ENCODE results near the gene IFNGR1.

The IFNGR1 gene

DNA sequence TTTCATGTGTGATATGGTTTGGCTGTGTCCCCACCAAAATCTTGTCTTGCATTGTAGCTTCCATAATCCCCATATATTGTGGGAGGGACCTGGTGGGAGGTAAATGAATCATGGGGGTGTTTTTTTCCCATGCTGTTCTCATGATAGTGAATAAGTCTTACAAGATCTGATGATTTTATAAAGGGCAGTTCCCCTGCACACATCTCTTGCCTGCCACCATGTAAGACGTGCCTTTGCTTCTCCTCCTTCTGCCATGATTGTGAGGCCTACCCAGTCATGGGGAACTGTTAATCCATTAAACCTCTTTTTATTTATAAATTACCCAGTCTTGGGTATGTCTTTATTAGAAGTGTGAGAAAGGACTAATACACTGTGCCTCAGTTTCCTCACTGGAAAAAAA lies 41.6 kb downstream of the IFNGR1 start:
- no peak overlapping the region for H3K4me3 ChIP-seq (ENCODE audit: low read length)
- DNase-seq (ENCODE audit: low read depth): no peak
- TF ChIP-seq, protein P1, sequence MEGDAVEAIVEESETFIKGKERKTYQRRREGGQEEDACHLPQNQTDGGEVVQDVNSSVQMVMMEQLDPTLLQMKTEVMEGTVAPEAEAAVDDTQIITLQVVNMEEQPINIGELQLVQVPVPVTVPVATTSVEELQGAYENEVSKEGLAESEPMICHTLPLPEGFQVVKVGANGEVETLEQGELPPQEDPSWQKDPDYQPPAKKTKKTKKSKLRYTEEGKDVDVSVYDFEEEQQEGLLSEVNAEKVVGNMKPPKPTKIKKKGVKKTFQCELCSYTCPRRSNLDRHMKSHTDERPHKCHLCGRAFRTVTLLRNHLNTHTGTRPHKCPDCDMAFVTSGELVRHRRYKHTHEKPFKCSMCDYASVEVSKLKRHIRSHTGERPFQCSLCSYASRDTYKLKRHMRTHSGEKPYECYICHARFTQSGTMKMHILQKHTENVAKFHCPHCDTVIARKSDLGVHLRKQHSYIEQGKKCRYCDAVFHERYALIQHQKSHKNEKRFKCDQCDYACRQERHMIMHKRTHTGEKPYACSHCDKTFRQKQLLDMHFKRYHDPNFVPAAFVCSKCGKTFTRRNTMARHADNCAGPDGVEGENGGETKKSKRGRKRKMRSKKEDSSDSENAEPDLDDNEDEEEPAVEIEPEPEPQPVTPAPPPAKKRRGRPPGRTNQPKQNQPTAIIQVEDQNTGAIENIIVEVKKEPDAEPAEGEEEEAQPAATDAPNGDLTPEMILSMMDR (conservative IDR thresholded peaks at IDR 0.05; ENCODE audit: low read length): no peak

DNA sequence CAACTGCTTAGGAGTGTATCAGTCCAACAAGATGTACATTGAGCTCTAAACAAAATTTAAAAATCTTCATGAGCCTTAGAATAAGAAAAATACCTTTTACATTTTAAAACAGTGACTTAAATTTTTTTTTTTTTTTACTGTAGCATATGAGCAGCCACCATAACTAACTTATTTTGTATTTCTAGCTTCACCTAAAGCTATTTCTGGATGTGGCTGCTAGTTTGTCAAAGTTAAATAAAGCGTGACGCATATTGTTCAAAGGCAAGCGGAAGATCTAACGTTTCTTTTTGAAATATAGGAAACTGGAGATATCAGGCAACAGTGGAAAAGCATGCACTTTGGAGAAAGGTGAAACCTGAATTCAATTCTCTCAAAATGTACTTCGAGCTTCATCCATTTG lies 42.5 kb downstream of the IFNGR1 start:
- TF ChIP-seq, protein P1 (conservative IDR thresholded peaks at IDR 0.05; ENCODE audit: low read length): no peak
- H3K4me3 ChIP-seq (ENCODE audit: low read length): no peak overlapping the region
- no peak for DNase-seq (ENCODE audit: low read depth)

DNA sequence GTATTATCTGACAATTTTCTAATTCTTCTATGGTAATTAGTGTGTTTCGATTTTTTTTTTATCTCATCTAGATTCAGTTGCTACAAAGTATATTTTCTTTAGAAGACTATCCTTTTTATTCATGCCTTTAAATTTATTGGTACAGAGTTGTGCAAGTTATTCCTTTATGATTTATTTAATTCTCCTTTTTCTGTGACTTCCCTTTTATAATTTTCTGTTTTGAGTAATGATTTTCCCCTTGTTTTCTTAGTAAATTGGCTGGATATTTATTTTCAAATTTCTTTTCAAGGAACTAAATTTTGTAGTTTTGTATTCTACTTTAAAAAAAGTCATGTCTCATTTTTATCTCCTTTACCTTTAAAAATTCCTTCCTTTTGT lies 43.3 kb downstream of the IFNGR1 start:
- TF ChIP-seq, protein P1 (conservative IDR thresholded peaks at IDR 0.05; ENCODE audit: low read length): no peak
- no peak for DNase-seq (ENCODE audit: low read depth)
- H3K4me3 ChIP-seq (ENCODE audit: low read length): no peak overlapping the region

DNA sequence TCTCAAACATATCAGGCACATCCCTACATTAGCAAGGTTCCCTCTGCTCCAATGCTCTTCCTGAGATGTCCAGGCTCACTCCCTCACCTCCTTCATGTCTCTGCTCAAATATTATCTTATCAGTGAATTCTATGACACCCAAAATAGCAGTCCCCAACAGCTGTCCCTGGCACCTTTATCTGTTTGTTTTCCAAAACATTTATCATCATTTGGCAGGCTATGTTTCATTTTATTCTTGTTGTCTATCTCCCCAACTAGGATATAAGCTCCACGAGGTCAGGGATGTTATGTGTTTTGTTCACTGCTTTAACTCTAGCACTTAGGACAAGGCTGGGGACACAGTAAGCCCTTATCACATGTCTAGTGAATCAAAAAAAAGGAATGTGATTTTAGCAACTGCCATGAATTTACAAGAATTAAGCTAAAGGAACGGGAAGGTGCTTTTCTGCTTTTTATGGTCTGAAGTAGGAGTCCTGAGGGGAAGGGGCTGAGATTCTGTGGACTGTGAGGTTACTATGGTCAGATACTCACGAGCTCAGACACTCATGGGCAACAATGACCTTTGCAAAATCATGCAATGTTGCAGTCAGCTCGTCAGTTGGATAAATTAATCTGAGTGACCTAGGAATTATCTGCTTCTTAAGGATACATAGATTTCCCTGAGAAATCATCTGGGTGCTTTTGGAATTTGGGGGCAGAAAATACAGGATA lies 43.9 kb downstream of the IFNGR1 start:
- no peak for DNase-seq (ENCODE audit: low read depth)
- H3K4me3 ChIP-seq (ENCODE audit: low read length): no peak overlapping the region
- TF ChIP-seq, protein P1 (conservative IDR thresholded peaks at IDR 0.05; ENCODE audit: low read length): no peak

DNA sequence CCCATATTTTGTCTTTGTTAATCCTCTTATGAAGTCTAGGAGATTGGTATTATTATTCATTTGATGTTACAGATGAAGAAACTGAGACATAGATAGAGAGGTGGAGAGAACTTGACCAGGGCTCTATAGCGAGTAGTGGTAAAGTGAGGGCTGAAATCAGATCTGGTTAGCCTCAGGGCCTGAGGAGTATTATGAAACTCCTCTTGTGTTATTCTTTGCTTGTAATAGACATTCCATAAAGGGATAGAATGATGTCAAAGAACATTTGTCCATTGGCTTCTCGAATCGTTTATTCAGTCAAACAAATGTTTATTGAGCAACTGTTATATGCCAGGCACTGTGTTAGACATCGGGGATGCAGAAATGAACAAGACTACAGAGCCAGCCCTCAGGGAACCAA lies 45.7 kb downstream of the IFNGR1 start, which contains the start of gene IL22RA2:
Gene IL22RA2 (minus strand): TSS at position 144 of the 400 bp plus-strand sequence. CDS start 11,895 bp downstream, outside the sequence.
- H3K4me3 ChIP-seq (ENCODE audit: low read length): no peak within 1 kb of the TSS
- DNase-seq (ENCODE audit: low read depth): no peak
- TF ChIP-seq, protein P1 (conservative IDR thresholded peaks at IDR 0.05; ENCODE audit: low read length): no peak

DNA sequence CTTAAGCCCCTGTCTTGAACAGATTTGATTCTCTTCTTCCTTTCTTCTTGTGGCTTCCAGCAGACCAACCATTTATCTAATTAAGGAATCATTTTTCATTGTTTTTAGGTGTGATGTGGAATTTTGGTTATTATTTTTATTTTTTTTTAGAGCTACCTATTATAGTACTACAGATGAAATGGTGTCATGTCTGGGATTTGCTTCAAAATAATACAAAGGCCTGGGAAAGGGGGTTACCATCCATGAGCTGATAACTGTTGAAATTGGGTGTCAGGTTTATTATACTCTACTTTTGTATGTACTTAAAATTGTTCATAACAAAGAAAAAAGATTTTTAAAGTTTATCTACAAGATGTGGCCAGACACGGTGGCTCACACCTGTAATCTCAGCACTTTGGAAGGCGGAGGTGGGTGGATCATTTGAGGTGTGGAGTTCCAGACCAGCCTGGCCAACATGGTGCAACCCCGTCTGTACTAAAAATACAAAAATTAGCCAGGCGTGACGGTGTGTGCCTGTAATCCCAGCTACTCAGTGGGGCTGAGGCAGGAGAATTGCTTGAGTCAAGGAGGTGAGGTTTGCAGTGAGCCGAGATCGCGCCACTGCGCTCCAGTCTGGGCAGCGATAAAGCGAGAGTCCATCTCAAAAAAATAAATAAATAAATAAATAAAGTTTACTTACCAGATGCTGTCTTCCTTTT lies 46.3 kb downstream of the IFNGR1 start:
- TF ChIP-seq, protein P1 (conservative IDR thresholded peaks at IDR 0.05; ENCODE audit: low read length): no peak
- H3K4me3 ChIP-seq (ENCODE audit: low read length): no peak overlapping the region
- DNase-seq (ENCODE audit: low read depth): no peak

Measured in AG10803 (cell line).